ENCODE data around the gene ENC1.

The ENC1 gene

DNA sequence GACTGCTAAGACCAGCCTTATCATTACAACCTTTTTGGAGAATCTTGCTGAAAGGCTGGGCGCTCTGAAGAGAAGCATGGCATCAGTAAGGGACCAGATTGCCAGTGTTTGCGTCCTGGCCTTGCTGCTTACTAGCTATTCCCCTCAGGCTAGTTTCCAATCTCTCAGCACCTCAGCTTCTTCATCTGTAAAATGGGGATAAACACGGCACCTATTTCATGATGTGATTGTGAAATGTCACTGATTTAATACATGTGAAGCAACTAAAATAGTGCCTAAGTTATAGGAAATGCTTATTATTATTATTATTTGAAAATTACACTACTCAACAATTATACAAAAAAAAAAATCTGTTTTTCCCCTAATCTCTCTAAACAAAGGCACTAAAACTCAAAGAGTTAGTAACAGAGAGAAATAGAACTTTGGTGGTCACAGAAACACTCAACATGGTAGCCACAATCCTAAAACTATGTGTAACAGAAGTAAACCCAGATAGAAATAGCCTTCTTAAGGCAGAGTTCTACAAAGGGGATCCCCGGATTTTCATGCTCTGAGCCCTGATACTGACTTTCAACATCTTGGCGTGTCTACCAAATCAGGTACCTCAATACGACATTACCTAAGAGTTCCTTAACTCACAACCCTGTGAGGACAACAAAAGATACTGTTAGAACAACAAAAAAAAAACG, 62.0 kb downstream of the ENC1 start:
- no peaks in the 10 kb centered on the region for H3K9me2 ChIP-seq (replicated peaks; ENCODE audit: insufficient read depth, low read length)
- no peaks in the 10 kb centered on the region for H3K27me3 ChIP-seq (ENCODE audit: low read length)
- H3K9ac ChIP-seq (ENCODE audit: low read length): no peak overlapping the region
- no peaks in the 10 kb centered on the region for H3K9me3 ChIP-seq (ENCODE audit: insufficient read depth, low read length)
- H2AFZ ChIP-seq (ENCODE audit: low read depth, low read length, severe bottlenecking): no peak overlapping the region
- H4K20me1 ChIP-seq (ENCODE audit: low read depth, low read length): no peaks in the 10 kb centered on the region
- no peaks in the 10 kb centered on the region for H3F3A ChIP-seq (ENCODE audit: insufficient read depth)
- H3K27ac ChIP-seq (ENCODE audit: low read depth, low read length): no peak overlapping the region
- H3K36me3 ChIP-seq (ENCODE audit: low read length): no peaks in the 10 kb centered on the region
- no peaks in the 10 kb centered on the region for H3K79me2 ChIP-seq (ENCODE audit: insufficient read depth, low read length)
- no peak overlapping the region for H3K4me2 ChIP-seq (ENCODE audit: low read depth, low read length, poor library complexity, severe bottlenecking)
- TF ChIP-seq, protein P1, sequence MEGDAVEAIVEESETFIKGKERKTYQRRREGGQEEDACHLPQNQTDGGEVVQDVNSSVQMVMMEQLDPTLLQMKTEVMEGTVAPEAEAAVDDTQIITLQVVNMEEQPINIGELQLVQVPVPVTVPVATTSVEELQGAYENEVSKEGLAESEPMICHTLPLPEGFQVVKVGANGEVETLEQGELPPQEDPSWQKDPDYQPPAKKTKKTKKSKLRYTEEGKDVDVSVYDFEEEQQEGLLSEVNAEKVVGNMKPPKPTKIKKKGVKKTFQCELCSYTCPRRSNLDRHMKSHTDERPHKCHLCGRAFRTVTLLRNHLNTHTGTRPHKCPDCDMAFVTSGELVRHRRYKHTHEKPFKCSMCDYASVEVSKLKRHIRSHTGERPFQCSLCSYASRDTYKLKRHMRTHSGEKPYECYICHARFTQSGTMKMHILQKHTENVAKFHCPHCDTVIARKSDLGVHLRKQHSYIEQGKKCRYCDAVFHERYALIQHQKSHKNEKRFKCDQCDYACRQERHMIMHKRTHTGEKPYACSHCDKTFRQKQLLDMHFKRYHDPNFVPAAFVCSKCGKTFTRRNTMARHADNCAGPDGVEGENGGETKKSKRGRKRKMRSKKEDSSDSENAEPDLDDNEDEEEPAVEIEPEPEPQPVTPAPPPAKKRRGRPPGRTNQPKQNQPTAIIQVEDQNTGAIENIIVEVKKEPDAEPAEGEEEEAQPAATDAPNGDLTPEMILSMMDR (IDR thresholded peaks at IDR 0.05; ENCODE audit: insufficient read depth, low read length, poor library complexity, severe bottlenecking): no peak
- TF ChIP-seq EZH2phosphoT487 (conservative IDR thresholded peaks at IDR 0.05; ENCODE audit: low read length): no peak
- no peak overlapping the region for H3K4me3 ChIP-seq (ENCODE audit: insufficient read depth, low read length, poor library complexity, severe bottlenecking)
